Measurements from ENCODE around the gene PHTF2. TPM values are rescaled to one million over a fixed set of nuclear protein-coding genes. Genes with fewer than 3 reads are reported as not detected.

The PHTF2 gene
- total and polyA plus RNA-seq, 11 donors, result 9.6 to 47.2 (median 24.2) TPM

DNA sequence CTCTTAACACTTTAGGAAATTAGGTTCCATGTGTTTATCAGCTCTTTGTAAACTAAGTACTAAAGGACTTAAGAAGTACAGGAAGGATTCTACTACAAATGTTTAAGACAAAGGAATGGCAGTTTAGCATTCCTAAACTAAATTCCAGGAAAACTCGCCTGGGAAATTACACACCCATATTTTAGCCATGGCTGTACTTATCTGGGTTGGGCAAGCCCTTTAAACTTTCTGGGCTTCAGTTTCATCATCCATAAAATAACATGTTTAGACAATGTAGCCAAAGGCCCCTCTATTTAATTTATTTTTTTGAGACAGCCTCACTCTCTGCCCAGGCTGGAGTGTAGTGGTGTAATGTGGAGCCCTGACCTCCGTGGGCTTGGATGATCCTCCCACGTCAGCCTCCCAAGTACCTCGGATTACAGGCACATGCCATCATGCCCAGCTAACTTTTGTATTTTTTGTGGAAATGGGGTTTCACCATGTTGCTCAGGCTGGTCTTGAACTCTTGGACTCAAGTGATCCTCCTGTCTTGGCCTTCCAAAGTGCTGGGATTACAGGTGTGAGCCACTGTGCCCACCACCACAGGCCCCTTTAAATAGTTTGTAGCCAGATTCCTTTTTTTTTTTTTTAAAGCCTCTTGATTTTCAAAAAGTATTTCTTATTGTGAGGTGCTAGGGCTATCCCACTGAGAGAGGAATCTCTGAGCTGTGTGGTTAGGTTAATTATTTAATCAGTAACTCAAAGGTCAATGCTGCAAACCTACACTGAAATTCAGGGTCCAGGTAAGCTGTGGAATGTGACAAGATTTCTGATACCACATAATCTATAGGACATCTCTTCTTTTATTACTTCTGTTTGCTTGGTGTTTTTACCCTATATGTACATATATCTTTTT, 32.4 kb upstream of the PHTF2 start:
- H3K9me3 ChIP-seq, result no peaks in the 10 kb centered on the region
- H3K36me3 ChIP-seq, result peaks cover 0 to 48% (median 24%) of the 10 kb centered on the region in 9 donors
- intact Hi-C loops (cut with DNase I), result loop anchor here in 2 of 10 donors (1.0 to 10.0 kb wide), 2 partner anchors 32 to 231 kb away; partner anchors contain the start of genes PHTF2 (in 1 of the 2), PTPN12 (in 1 of the 2) and TMEM60 (in 1 of the 2)
- DNase-seq (no peak), ATAC-seq (no peak)
- TF ChIP-seq, protein P1, sequence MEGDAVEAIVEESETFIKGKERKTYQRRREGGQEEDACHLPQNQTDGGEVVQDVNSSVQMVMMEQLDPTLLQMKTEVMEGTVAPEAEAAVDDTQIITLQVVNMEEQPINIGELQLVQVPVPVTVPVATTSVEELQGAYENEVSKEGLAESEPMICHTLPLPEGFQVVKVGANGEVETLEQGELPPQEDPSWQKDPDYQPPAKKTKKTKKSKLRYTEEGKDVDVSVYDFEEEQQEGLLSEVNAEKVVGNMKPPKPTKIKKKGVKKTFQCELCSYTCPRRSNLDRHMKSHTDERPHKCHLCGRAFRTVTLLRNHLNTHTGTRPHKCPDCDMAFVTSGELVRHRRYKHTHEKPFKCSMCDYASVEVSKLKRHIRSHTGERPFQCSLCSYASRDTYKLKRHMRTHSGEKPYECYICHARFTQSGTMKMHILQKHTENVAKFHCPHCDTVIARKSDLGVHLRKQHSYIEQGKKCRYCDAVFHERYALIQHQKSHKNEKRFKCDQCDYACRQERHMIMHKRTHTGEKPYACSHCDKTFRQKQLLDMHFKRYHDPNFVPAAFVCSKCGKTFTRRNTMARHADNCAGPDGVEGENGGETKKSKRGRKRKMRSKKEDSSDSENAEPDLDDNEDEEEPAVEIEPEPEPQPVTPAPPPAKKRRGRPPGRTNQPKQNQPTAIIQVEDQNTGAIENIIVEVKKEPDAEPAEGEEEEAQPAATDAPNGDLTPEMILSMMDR (IDR thresholded peaks at IDR 0.05), result no peak
- TF ChIP-seq POLR2A (IDR thresholded peaks at IDR 0.05), result no peak
- H3K4me3 ChIP-seq, result no peak overlapping the region
- peaks cover 0 to 22% (median 2%) of the 10 kb centered on the region in 12 donors for H3K4me1 ChIP-seq
- H3K27ac ChIP-seq, result no peak overlapping the region
- WGBS, 4 donors, result 88 to 96% (median 94%) methylated on average over 4 of the region's 4 CpGs
- H3K27me3 ChIP-seq, result no peaks in the 10 kb centered on the region

DNA sequence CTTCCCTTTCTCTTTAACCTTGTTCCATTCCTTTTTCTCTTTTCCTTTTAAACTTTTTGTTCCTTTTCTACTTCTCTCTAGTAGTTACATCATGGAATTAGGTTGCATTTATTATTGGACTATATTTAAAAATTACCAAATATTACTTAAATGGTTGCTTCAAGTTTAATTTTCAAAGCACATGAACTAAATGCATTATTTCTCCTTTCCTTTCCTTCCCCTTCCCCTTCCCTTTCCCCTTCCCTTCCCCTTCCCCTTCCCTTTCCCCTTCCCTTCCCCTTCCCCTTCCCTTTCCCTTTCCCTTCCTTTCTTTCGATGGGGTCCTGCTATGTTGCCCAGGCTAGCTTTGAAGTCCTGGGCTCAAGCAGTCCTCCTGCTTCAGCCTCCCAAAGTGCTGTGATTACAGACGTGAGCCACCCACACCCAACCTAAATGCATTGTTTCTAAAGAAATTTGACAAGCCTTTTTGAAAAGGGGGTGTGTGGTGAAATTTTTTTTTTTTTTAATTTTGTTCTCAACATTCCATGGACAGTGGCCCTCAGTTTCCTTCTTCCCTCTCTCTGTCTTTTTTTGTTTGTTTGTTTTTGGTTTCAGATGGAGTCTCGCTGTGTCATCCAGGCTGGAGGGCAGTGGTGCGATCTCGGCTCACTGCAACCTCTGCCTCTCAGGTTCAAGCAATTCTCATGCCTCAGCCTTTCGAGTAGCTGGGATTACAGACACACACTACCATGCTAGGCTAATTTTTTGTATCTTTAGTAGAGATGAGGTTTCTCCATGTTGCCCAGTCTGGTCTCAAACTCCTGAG, 31.6 kb upstream of the PHTF2 start:
- Histone ChIP-seq H3K27ac (no peak overlapping the region), H3K4me3 (no peak overlapping the region), H3K36me3 (peaks cover 0 to 49% (median 29%) of the 10 kb centered on the region in 9 donors), H3K4me1 (peaks cover 0 to 22% (median 0%) of the 10 kb centered on the region in 12 donors), H3K27me3 (no peaks in the 10 kb centered on the region), H3K9me3 (no peaks in the 10 kb centered on the region)
- WGBS, 4 donors, result 88 to 93% (median 89%) methylated on average over 6 of the region's 6 CpGs
- no peak for DNase-seq
- no peak for TF ChIP-seq POLR2A (IDR thresholded peaks at IDR 0.05)
- TF ChIP-seq, protein P1 (IDR thresholded peaks at IDR 0.05), result no peak
- intact Hi-C loops (cut with DNase I), result loop anchor here in 2 of 10 donors (1.0 to 10.0 kb wide), 2 partner anchors 31 to 232 kb away; partner anchors contain the start of genes PHTF2 (in 1 of the 2), PTPN12 (in 1 of the 2) and TMEM60 (in 1 of the 2)
- ATAC-seq, result no peak

DNA sequence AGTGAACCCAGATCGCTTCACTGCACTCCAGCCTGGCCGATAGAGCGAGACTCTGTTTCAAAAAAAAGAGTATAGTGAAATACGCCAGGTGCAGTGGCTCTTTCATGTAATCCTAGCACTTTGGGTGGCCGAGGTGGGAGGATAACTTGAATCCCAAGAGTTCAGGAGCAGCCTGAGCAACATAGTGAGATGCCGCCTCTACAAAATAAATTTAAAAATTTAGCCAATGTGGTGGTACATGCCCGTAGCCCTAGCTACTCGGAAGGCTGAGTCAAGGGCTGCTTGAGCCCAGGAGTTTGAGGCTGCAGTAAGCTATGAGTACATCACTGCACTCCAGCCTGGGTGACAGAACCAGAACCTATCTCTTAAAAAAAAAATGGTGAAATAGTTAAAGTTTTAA, 28.3 kb upstream of the PHTF2 start:
- no peak overlapping the region for H3K4me3 ChIP-seq
- ATAC-seq, result no peak

More for the DNA sequence above, 28.3 kb upstream of the PHTF2 start:
- TF ChIP-seq POLR2A (IDR thresholded peaks at IDR 0.05), result no peak
- TF ChIP-seq, protein P1 (IDR thresholded peaks at IDR 0.05), result no peak
- 85 to 93% (median 91%) methylated on average over 8 of the region's 8 CpGs for WGBS, 4 donors
- Histone ChIP-seq H3K27me3 (no peaks in the 10 kb centered on the region), H3K36me3 (peaks cover 0 to 80% (median 62%) of the 10 kb centered on the region in 9 donors), H3K4me1 (peaks cover 0 to 5% (median 0%) of the 10 kb centered on the region in 12 donors), H3K27ac (no peak overlapping the region), H3K9me3 (no peaks in the 10 kb centered on the region)
- DNase-seq, result no peak
- intact Hi-C loops (cut with DNase I), result no loop called here
